ENCODE results near the gene MYPOP. TPM values are rescaled to one million over a fixed set of nuclear protein-coding genes. Genes with fewer than 3 reads are reported as not detected.

Gene MYPOP
- total RNA-seq, 1 experiment from 2014 or later: 9.0 TPM

DNA sequence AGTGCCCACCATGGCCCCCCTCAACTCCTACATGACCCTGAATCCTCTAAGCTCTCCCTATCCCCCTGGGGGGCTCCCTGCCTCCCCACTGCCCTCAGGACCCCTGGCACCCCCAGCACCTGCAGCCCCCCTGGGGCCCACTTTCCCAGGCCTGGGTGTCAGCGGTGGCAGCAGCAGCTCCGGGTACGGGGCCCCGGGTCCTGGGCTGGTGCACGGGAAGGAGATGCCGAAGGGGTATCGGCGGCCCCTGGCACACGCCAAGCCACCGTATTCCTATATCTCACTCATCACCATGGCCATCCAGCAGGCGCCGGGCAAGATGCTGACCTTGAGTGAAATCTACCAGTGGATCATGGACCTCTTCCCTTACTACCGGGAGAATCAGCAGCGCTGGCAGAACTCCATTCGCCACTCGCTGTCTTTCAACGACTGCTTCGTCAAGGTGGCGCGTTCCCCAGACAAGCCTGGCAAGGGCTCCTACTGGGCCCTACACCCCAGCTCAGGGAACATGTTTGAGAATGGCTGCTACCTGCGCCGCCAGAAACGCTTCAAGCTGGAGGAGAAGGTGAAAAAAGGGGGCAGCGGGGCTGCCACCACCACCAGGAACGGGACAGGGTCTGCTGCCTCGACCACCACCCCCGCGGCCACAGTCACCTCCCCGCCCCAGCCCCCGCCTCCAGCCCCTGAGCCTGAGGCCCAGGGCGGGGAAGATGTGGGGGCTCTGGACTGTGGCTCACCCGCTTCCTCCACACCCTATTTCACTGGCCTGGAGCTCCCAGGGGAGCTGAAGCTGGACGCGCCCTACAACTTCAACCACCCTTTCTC, 30.1 kb downstream of the MYPOP start:
- H3K23ac ChIP-seq (ENCODE audit: insufficient read length, low read depth, low read length): no peak overlapping the region
- H2BK12ac ChIP-seq (ENCODE audit: insufficient read length, low read depth, low read length): no peak overlapping the region
- TF ChIP-seq, protein P1, sequence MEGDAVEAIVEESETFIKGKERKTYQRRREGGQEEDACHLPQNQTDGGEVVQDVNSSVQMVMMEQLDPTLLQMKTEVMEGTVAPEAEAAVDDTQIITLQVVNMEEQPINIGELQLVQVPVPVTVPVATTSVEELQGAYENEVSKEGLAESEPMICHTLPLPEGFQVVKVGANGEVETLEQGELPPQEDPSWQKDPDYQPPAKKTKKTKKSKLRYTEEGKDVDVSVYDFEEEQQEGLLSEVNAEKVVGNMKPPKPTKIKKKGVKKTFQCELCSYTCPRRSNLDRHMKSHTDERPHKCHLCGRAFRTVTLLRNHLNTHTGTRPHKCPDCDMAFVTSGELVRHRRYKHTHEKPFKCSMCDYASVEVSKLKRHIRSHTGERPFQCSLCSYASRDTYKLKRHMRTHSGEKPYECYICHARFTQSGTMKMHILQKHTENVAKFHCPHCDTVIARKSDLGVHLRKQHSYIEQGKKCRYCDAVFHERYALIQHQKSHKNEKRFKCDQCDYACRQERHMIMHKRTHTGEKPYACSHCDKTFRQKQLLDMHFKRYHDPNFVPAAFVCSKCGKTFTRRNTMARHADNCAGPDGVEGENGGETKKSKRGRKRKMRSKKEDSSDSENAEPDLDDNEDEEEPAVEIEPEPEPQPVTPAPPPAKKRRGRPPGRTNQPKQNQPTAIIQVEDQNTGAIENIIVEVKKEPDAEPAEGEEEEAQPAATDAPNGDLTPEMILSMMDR (conservative IDR thresholded peaks at IDR 0.05): no peak
- no peak overlapping the region for H4K5ac ChIP-seq (ENCODE audit: insufficient read length, low read depth, low read length)
- H3K14ac ChIP-seq (ENCODE audit: insufficient read depth, low read length): no peak overlapping the region
- H3K27me3 ChIP-seq (ENCODE audit: insufficient read depth, low read length): no peaks in the 10 kb centered on the region
- no peak overlapping the region for H3K18ac ChIP-seq (ENCODE audit: insufficient read length, low read depth, low read length)
- H3K9me3 ChIP-seq (ENCODE audit: control insufficient read depth, low read depth, low read length): no peaks in the 10 kb centered on the region
- no peak overlapping the region for H3K4me3 Mint-ChIP-seq
- H2AK5ac ChIP-seq (ENCODE audit: insufficient read length, low read length): no peak overlapping the region
- no peak overlapping the region for H2BK120ac ChIP-seq (ENCODE audit: low read depth, low read length, poor library complexity, severe bottlenecking)
- no peak overlapping the region for H2AFZ ChIP-seq (ENCODE audit: low read length)
- no peak overlapping the region for H2BK15ac ChIP-seq (ENCODE audit: low read depth, low read length)
- no peak overlapping the region for H3K9ac ChIP-seq (ENCODE audit: extremely low read depth, insufficient read length, low read length)
- DNase-seq: no peak
- no peak overlapping the region for H3K27ac ChIP-seq (ENCODE audit: insufficient read length, low read depth, low read length)
- H3K79me2 ChIP-seq (ENCODE audit: insufficient read depth, low read length): peaks cover 2% of the 10 kb centered on the region; the same call in 1 of the 2 replicates
- H3K4me1 ChIP-seq (ENCODE audit: insufficient read depth, low read length): no peaks in the 10 kb centered on the region
- H3K4me2 ChIP-seq (ENCODE audit: insufficient read depth, insufficient read length, low read length): no peak overlapping the region
- H3K27ac Mint-ChIP-seq: no peak overlapping the region; a peak in 1 of 7 replicates
- H2BK20ac ChIP-seq (ENCODE audit: low read depth, low read length, poor library complexity, severe bottlenecking): no peak overlapping the region
- no peaks in the 10 kb centered on the region for H3K9me3 Mint-ChIP-seq
- no peak overlapping the region for H3T11ph ChIP-seq (ENCODE audit: low read length)
- no peak overlapping the region for H4K8ac ChIP-seq (replicated peaks; ENCODE audit: insufficient read length, low read depth, low read length)
- H3K79me1 ChIP-seq (ENCODE audit: insufficient read depth, low read depth, low read length, poor library complexity, severe bottlenecking): no peaks in the 10 kb centered on the region
- no peak overlapping the region for H3K4ac ChIP-seq (ENCODE audit: low read depth, low read length)
- no CpG with 5 or more reads among the region's 34 CpGs for WGBS (ENCODE audit: extremely low coverage, insufficient read length, low lambda C conversion rate)
- peaks cover 8 to 32% (median 25%) of the 10 kb centered on the region in 3 experiments; a peak in 6 of 7 replicates for H3K36me3 Mint-ChIP-seq (ENCODE audit: insufficient read depth in 1 of 3, low read depth in 3 of 3)
- H2BK5ac ChIP-seq (ENCODE audit: insufficient read length, low read length): no peak overlapping the region
- peaks cover 3% of the 10 kb centered on the region for H4K20me1 ChIP-seq (ENCODE audit: control insufficient read depth, insufficient read depth, insufficient read length)
- peaks cover 3% of the 10 kb centered on the region for H3K23me2 ChIP-seq (ENCODE audit: insufficient read length, low read depth, low read length, poor library complexity, severe bottlenecking)
- H4K91ac ChIP-seq (ENCODE audit: insufficient read length, low read depth, low read length): no peak overlapping the region
- no peak overlapping the region for H3K56ac ChIP-seq (ENCODE audit: insufficient read length, low read depth, low read length)
- H3K27me3 Mint-ChIP-seq (ENCODE audit: low read depth): no peaks in the 10 kb centered on the region; the same call in 1 of the 2 replicates
- H3K4me1 Mint-ChIP-seq: peaks cover 18 to 38% of the 10 kb centered on the region in 2 experiments
